ENCODE measurements around the gene INTS15. TPM values are rescaled to one million over a fixed set of nuclear protein-coding genes. Genes with fewer than 3 reads are reported as not detected.

INTS15 gene
- total RNA-seq, 2 experiments from 2014 or later: 33.0 to 40.9 TPM

DNA sequence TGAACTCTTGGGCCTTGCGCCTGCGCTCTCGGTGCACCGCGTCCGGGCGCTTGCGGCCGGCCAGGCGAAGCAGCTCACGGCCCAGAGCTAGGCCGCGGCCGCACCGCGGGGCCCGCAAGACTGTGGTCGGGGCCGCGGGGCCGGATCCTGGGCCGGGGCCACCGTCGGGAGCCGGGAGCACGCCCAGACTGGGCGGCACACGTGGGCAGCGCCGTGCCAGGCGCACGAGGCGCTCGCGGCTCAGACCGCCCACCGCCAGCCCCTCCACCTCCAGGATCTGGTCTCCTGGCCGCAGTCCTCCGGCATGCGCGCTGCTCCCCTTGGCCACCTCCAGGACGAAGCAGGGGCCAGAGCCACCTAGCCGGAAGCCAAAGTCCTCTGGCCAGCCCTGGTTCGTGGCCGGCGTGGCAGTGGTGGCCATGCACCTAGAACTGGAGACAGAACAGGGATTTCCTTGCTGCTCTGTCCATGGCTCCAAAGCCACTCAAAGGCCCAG is 38.8 kb upstream of the INTS15 start, which contains the start of gene GRID2IP:
Gene GRID2IP, minus strand, starts transcription at position 446 of the 496 bp plus-strand sequence. Its CDS starts 25 bp downstream, at position 421.
- Histone ChIP-seq H4K20me1 (ENCODE audit: insufficient read depth, low read length) (no peaks in the 10 kb centered on the region), H3K9me2 (ENCODE audit: insufficient read depth, low read length) (no peaks in the 10 kb centered on the region), H3K79me2 (ENCODE audit: insufficient read depth, low read depth, low read length) (no peaks in the 10 kb centered on the region), H3K4me1 (ENCODE audit: insufficient read depth, low read length, poor library complexity, severe bottlenecking) (no peaks in the 10 kb centered on the region), H3K9me3 (ENCODE audit: low read length) (no peaks in the 10 kb centered on the region), H3K27ac (ENCODE audit: low read depth, low read length, poor library complexity, severe bottlenecking) (no peak within 1 kb of the TSS), H3K4me3 (ENCODE audit: low read depth, low read length, poor library complexity, severe bottlenecking) (no peak within 1 kb of the TSS), H3K36me3 (ENCODE audit: insufficient read depth, low read length) (no peaks in the 10 kb centered on the region), H3K4me2 (ENCODE audit: low read length) (no peak within 1 kb of the TSS), H2AFZ (ENCODE audit: low read length) (no peak within 1 kb of the TSS)
- ChIA-PET CTCF (ENCODE audit: unreplicated experiment) (no interaction called here), POLR2A (interaction anchor here (0.8 kb wide), 1 partner anchor 69 kb away, joined by 6 read pairs; no protein-coding TSS in a partner anchor)
- intact Hi-C loops (cut with micrococcal nuclease; ENCODE audit: unreplicated experiment): no loop called here
- TF ChIP-seq, protein P1, sequence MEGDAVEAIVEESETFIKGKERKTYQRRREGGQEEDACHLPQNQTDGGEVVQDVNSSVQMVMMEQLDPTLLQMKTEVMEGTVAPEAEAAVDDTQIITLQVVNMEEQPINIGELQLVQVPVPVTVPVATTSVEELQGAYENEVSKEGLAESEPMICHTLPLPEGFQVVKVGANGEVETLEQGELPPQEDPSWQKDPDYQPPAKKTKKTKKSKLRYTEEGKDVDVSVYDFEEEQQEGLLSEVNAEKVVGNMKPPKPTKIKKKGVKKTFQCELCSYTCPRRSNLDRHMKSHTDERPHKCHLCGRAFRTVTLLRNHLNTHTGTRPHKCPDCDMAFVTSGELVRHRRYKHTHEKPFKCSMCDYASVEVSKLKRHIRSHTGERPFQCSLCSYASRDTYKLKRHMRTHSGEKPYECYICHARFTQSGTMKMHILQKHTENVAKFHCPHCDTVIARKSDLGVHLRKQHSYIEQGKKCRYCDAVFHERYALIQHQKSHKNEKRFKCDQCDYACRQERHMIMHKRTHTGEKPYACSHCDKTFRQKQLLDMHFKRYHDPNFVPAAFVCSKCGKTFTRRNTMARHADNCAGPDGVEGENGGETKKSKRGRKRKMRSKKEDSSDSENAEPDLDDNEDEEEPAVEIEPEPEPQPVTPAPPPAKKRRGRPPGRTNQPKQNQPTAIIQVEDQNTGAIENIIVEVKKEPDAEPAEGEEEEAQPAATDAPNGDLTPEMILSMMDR (conservative IDR thresholded peaks at IDR 0.05; ENCODE audit: low read length): no peak
- no peak for TF ChIP-seq EZH2phosphoT487 (IDR thresholded peaks at IDR 0.05; ENCODE audit: borderline replicate concordance, low read depth, low read length)
- no TSS peak for BruUV-seq (replicated peaks)
- no peak for DNase-seq (ENCODE audit: low spot score)

GRCh38 chr7:6553448-6554044 is 36.3 kb upstream of the INTS15 start:
- Histone ChIP-seq H2AFZ (ENCODE audit: low read length) (no peak overlapping the region), H3K79me2 (ENCODE audit: insufficient read depth, low read depth, low read length) (no peaks in the 10 kb centered on the region), H3K4me2 (ENCODE audit: low read length) (no peak overlapping the region), H3K27ac (ENCODE audit: low read depth, low read length, poor library complexity, severe bottlenecking) (no peak overlapping the region), H3K9me2 (ENCODE audit: insufficient read depth, low read length) (no peaks in the 10 kb centered on the region), H4K20me1 (ENCODE audit: insufficient read depth, low read length) (no peaks in the 10 kb centered on the region), H3K36me3 (ENCODE audit: insufficient read depth, low read length) (no peaks in the 10 kb centered on the region), H3K9me3 (ENCODE audit: low read length) (no peaks in the 10 kb centered on the region), H3K4me3 (ENCODE audit: low read depth, low read length, poor library complexity, severe bottlenecking) (no peak overlapping the region), H3K4me1 (ENCODE audit: insufficient read depth, low read length, poor library complexity, severe bottlenecking) (no peaks in the 10 kb centered on the region)
- DNase-seq (ENCODE audit: low spot score): no peak
- TF ChIP-seq EZH2phosphoT487 (IDR thresholded peaks at IDR 0.05; ENCODE audit: borderline replicate concordance, low read depth, low read length): no peak
- TF ChIP-seq, protein P1 (conservative IDR thresholded peaks at IDR 0.05; ENCODE audit: low read length): no peak
- CTCF ChIA-PET (ENCODE audit: unreplicated experiment): no interaction called here
- POLR2A ChIA-PET: interaction anchor here (0.7 kb wide), 1 partner anchor 42 kb away, joined by 5 read pairs; no protein-coding TSS in a partner anchor
- no TSS peak for BruUV-seq (replicated peaks)
- intact Hi-C loops (cut with micrococcal nuclease; ENCODE audit: unreplicated experiment): no loop called here

DNA sequence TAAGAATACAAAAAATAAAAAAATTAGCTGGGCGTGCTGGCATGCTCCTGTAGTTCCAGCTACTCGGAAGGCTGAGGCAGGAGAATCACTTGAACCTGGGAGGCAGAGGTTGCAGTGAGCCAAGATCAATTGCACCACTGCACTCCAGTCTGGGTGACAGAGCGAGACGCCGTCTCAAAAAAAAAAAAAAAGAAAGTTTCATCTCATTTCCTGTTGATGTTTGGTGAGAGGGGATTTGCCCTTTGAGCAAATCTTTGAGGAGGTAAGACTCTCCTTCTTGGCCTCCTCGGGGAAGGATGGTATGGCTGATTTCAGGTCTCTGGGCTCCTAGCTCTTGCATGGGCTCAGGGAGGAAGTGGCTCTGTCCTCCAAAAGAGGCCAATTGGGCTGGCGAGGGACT is 35.0 kb upstream of the INTS15 start:
- POLR2A ChIA-PET: no interaction called here
- BruUV-seq (replicated peaks): no TSS peak
- no peaks in the 10 kb centered on the region for H3K36me3 ChIP-seq (ENCODE audit: insufficient read depth, low read length)
- H3K4me1 ChIP-seq (ENCODE audit: insufficient read depth, low read length, poor library complexity, severe bottlenecking): no peaks in the 10 kb centered on the region
- DNase-seq (ENCODE audit: low spot score): no peak
- no peaks in the 10 kb centered on the region for H3K9me2 ChIP-seq (ENCODE audit: insufficient read depth, low read length)
- H2AFZ ChIP-seq (ENCODE audit: low read length): peak overlapping the region; percentile 50; the same call in 1 of the 2 replicates
- no peak overlapping the region for H3K27ac ChIP-seq (ENCODE audit: low read depth, low read length, poor library complexity, severe bottlenecking)
- CTCF ChIA-PET (ENCODE audit: unreplicated experiment): interaction anchor here (0.6 kb wide), 1 partner anchor 38 kb away, joined by 4 read pairs; no protein-coding TSS in a partner anchor
- H3K4me2 ChIP-seq (ENCODE audit: low read length): no peak overlapping the region
- H4K20me1 ChIP-seq (ENCODE audit: insufficient read depth, low read length): no peaks in the 10 kb centered on the region
- intact Hi-C loops (cut with micrococcal nuclease; ENCODE audit: unreplicated experiment): no loop called here
- no peak overlapping the region for H3K4me3 ChIP-seq (ENCODE audit: low read depth, low read length, poor library complexity, severe bottlenecking)
- TF ChIP-seq, protein P1 (conservative IDR thresholded peaks at IDR 0.05; ENCODE audit: low read length): no peak
- TF ChIP-seq EZH2phosphoT487 (IDR thresholded peaks at IDR 0.05; ENCODE audit: borderline replicate concordance, low read depth, low read length): no peak
- H3K79me2 ChIP-seq (ENCODE audit: insufficient read depth, low read depth, low read length): no peaks in the 10 kb centered on the region
- H3K9me3 ChIP-seq (ENCODE audit: low read length): no peaks in the 10 kb centered on the region
